ENCODE measurements around the gene OR10A6. TPM values are rescaled to one million over a fixed set of nuclear protein-coding genes. Genes with fewer than 3 reads are reported as not detected.

The OR10A6 gene
- total and polyA plus RNA-seq, 9 of the 15 experiments (the other 6 are each of a cell fraction or from before 2014, with no cell fraction given): not detected

GRCh38 chr11:7911011-7911410 is 20.1 kb downstream of the OR10A6 start:
- H3K4me3 ChIP-seq: no peak overlapping the region
- H3K9me3 ChIP-seq (replicated peaks; ENCODE audit: control insufficient read depth, insufficient read depth, low read depth, low read length): no peaks in the 10 kb centered on the region
- ATAC-seq: no peak
- no peak for FAIRE-seq
- no peak for DNase-seq (ENCODE audit: extremely low read depth in 1 of 4, low spot score in 3 of 4)
- ChIA-PET CTCF (ENCODE audit: low intra/inter-chr PET ratio) (no interaction called here), POLR2A (no interaction called here)
- H3K4me1 ChIP-seq (replicated peaks in 1 of 2; ENCODE audit: control insufficient read depth in 2 of 2, insufficient read depth in 2 of 2, low read length in 2 of 2): no peaks in the 10 kb centered on the region
- no peaks in the 10 kb centered on the region for H4K20me1 ChIP-seq (replicated peaks; ENCODE audit: control insufficient read depth, insufficient read depth, low read length)
- no peak overlapping the region for H3K9ac ChIP-seq (ENCODE audit: insufficient read depth in 1 of 2, low read depth in 2 of 2, low read length in 2 of 2)
- H2AFZ ChIP-seq (ENCODE audit: low read depth, low read length): no peak overlapping the region
- no peaks in the 10 kb centered on the region for H3K9me1 ChIP-seq (ENCODE audit: control insufficient read depth, insufficient read depth, low read length)
- no peaks in the 10 kb centered on the region for H3K36me3 ChIP-seq (ENCODE audit: control insufficient read depth, insufficient read depth, low read length)
- intact Hi-C loops (cut with micrococcal nuclease) (no loop called here), in situ Hi-C loops (cut with MboI) (no loop called here)
- H3K79me2 ChIP-seq (ENCODE audit: control insufficient read depth, insufficient read depth, low read length): no peaks in the 10 kb centered on the region
- H3K27me3 ChIP-seq (ENCODE audit: control insufficient read depth in 2 of 2, insufficient read depth in 2 of 2, low read length in 2 of 2): no peaks in the 10 kb centered on the region; a peak in 1 of 5 replicates
- H3K27ac ChIP-seq (ENCODE audit: extremely low read depth, low read depth, low read length): no peak overlapping the region
- H3K4me2 ChIP-seq (ENCODE audit: insufficient read depth, low read length): no peak overlapping the region
- no TSS peak for BruUV-seq (replicated peaks)
- TF ChIP-seq SREBF1 (IDR thresholded peaks at IDR 0.05; ENCODE audit: borderline replicate concordance, low read depth, low read length) (no peak), RNF219 (CRISPR knock-in tag; IDR thresholded peaks at IDR 0.05) (no peak), KAT7 (CRISPR knock-in tag; IDR thresholded peaks at IDR 0.05; ENCODE audit: borderline replicate concordance) (no peak), NR4A1 (CRISPR knock-in tag; IDR thresholded peaks at IDR 0.05) (no peak), NR4A1 (tag; IDR thresholded peaks at IDR 0.05) (no peak), GTF3C2 (IDR thresholded peaks at IDR 0.05; ENCODE audit: borderline replicate concordance, extremely low read depth, insufficient read length) (no peak), ZHX1 (conservative IDR thresholded peaks at IDR 0.05; ENCODE audit: low read length) (no peak), GTF2B (IDR thresholded peaks at IDR 0.05; ENCODE audit: extremely low read depth, insufficient read length) (no peak), FOXJ2 (tag; IDR thresholded peaks at IDR 0.05) (no peak), BACH1 (tag; IDR thresholded peaks at IDR 0.05) (no peak), RBFOX2 (IDR thresholded peaks at IDR 0.05; ENCODE audit: low read depth, low read length) (no peak)

All from K562 (cell line).